Astrocyte (in vitro differentiated cells and primary cell): ENCODE results near the gene IL23A.

Source experiments
- EZH2 ChIP-seq: IDR thresholded peaks from 2 replicates; pipeline ENCODE4 v1.6.1; 2012; ENCODE audit warnings: mild to moderate bottlenecking, low read length, inconsistent platforms; ENCODE audit not compliant: insufficient read depth
- TF ChIP-seq, protein P1 (sequence below): IDR thresholded peaks from 2 replicates; pipeline ENCODE4 v1.5.1; 2011; ENCODE audit warnings: low read depth, mild to moderate bottlenecking, inconsistent platforms, low read length, moderate library complexity; ENCODE audit not compliant: insufficient read depth

GRCh38 chr12:56358836-56359532 is 20.3 kb downstream of the IL23A start:
- TF ChIP-seq, protein P1, sequence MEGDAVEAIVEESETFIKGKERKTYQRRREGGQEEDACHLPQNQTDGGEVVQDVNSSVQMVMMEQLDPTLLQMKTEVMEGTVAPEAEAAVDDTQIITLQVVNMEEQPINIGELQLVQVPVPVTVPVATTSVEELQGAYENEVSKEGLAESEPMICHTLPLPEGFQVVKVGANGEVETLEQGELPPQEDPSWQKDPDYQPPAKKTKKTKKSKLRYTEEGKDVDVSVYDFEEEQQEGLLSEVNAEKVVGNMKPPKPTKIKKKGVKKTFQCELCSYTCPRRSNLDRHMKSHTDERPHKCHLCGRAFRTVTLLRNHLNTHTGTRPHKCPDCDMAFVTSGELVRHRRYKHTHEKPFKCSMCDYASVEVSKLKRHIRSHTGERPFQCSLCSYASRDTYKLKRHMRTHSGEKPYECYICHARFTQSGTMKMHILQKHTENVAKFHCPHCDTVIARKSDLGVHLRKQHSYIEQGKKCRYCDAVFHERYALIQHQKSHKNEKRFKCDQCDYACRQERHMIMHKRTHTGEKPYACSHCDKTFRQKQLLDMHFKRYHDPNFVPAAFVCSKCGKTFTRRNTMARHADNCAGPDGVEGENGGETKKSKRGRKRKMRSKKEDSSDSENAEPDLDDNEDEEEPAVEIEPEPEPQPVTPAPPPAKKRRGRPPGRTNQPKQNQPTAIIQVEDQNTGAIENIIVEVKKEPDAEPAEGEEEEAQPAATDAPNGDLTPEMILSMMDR: no peak
- TF ChIP-seq EZH2: no peak
